ENCODE measurements around the gene RETREG3. TPM values are rescaled to one million over a fixed set of nuclear protein-coding genes. Genes with fewer than 3 reads are reported as not detected.
A peak's percentile ranks its signal among the peaks of the same experiment; 100 is the strongest.
"Not testable (repeated sequence)": the region's sequence is repeated elsewhere in the genome, so short reads cannot be mapped to it uniquely, and the experiment has no call there.

RETREG3 gene
- total and polyA plus RNA-seq, 2 donors, result 21.2 to 49.9 TPM

- not testable (repeated sequence) for H3K27ac ChIP-seq (ENCODE audit: low read depth); H3K36me3 ChIP-seq (ENCODE audit: insufficient read depth); H3K4me1 ChIP-seq (ENCODE audit: insufficient read depth); H3K4me3 ChIP-seq (ENCODE audit: low read depth, low read length); DNase-seq (ENCODE audit: extremely low spot score)
- WGBS, result 86% methylated on average over 9 of the region's 9 CpGs
Measured at GRCh38 chr17:42545755-42546505, 63.2 kb downstream of the RETREG3 start.

DNA sequence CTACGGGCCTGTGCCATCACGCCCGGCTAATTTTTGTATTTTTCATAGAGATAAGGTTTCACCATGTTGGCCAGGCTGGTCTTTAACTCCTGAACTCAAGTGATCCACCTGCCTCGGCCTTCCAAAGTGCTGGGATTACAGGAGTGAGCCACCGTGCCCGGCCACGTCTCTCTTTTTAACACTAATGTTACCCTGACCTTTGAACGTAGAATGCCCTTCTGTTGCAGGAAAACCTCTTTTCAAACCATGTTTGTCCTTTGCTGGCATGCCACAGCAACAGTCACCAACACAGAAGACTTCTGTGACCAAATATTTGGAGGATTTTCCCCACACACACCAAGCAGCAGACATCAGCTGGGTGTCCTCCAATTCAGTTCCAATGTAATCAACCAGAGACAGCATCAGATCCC, 64.3 kb downstream of the RETREG3 start:
- WGBS, result 76% methylated on average over 8 of the region's 8 CpGs
- H3K27ac ChIP-seq (ENCODE audit: low read depth), result no peak overlapping the region
- no peaks in the 10 kb centered on the region for H3K4me1 ChIP-seq (ENCODE audit: insufficient read depth)
- no peak overlapping the region for H3K4me3 ChIP-seq (ENCODE audit: low read depth, low read length)
- no peak for DNase-seq (ENCODE audit: extremely low spot score)
- peaks cover 4% of the 10 kb centered on the region for H3K36me3 ChIP-seq (ENCODE audit: insufficient read depth)

DNA sequence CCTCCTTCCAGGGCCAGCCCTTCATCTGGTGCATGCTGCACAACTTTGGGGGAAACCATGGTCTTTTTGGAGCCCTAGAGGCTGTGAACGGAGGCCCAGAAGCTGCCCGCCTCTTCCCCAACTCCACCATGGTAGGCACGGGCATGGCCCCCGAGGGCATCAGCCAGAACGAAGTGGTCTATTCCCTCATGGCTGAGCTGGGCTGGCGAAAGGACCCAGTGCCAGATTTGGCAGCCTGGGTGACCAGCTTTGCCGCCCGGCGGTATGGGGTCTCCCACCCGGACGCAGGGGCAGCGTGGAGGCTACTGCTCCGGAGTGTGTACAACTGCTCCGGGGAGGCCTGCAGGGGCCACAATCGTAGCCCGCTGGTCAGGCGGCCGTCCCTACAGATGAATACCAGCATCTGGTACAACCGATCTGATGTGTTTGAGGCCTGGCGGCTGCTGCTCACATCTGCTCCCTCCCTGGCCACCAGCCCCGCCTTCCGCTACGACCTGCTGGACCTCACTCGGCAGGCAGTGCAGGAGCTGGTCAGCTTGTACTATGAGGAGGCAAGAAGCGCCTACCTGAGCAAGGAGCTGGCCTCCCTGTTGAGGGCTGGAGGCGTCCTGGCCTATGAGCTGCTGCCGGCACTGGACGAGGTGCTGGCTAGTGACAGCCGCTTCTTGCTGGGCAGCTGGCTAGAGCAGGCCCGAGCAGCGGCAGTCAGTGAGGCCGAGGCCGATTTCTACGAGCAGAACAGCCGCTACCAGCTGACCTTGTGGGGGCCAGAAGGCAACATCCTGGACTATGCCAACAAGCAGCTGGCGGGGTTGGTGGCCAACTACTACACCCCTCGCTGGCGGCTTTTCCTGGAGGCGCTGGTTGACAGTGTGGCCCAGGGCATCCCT, 65.7 kb downstream of the RETREG3 start:
- Histone ChIP-seq H3K36me3 (ENCODE audit: insufficient read depth) (peaks cover 4% of the 10 kb centered on the region), H3K27ac (ENCODE audit: low read depth) (no peak overlapping the region), H3K4me3 (ENCODE audit: low read depth, low read length) (no peak overlapping the region), H3K4me1 (ENCODE audit: insufficient read depth) (no peaks in the 10 kb centered on the region)
- no peak for DNase-seq (ENCODE audit: extremely low spot score)
- 90% methylated on average over 39 of the region's 39 CpGs for WGBS

- Histone ChIP-seq H3K4me3 (ENCODE audit: low read depth, low read length) (no peak overlapping the region), H3K36me3 (ENCODE audit: insufficient read depth) (peaks cover 4% of the 10 kb centered on the region), H3K27ac (ENCODE audit: low read depth) (no peak overlapping the region), H3K4me1 (ENCODE audit: insufficient read depth) (no peaks in the 10 kb centered on the region)
- 80% methylated on average over 17 of the region's 17 CpGs for WGBS
- DNase-seq (ENCODE audit: extremely low spot score), result no peak
Measured at GRCh38 chr17:42541041-42541833, 67.9 kb downstream of the RETREG3 start.

GRCh38 chr17:42540558-42540957, 68.6 kb downstream of the RETREG3 start:
- H3K27ac ChIP-seq (ENCODE audit: low read depth); H3K36me3 ChIP-seq (ENCODE audit: insufficient read depth); H3K4me3 ChIP-seq (ENCODE audit: low read depth, low read length); DNase-seq (ENCODE audit: extremely low spot score); H3K4me1 ChIP-seq (ENCODE audit: insufficient read depth): not testable (repeated sequence)
- 91% methylated on average over 4 of the region's 4 CpGs for WGBS

DNA sequence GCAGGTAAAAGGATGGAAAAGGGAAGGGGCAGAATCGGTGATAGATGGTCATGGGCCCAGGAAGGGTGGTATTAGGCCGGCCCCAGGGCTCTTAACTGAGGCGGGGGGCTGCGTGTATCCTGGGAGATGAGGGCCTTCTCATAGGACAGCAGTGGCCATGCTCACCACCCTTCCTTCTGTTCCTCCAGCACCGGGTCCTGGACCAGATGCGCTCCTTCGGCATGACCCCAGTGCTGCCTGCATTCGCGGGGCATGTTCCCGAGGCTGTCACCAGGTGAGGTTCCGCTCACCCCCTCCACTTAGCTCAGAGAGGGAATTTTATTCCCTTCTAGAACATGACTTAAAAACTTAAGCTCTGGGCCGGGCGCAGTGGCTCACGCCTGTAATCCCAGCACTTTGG, 70.7 kb downstream of the RETREG3 start:
- Histone ChIP-seq H3K27ac (ENCODE audit: low read depth) (no peak overlapping the region), H3K36me3 (ENCODE audit: insufficient read depth) (peaks cover 4% of the 10 kb centered on the region), H3K4me1 (ENCODE audit: insufficient read depth) (no peaks in the 10 kb centered on the region), H3K4me3 (ENCODE audit: low read depth, low read length) (no peak overlapping the region)
- 94% methylated on average over 14 of the region's 14 CpGs for WGBS
- DNase-seq (ENCODE audit: extremely low spot score), result no peak

GRCh38 chr17:42537826-42538451, 71.2 kb downstream of the RETREG3 start:
- no peaks in the 10 kb centered on the region for H3K4me1 ChIP-seq (ENCODE audit: insufficient read depth)
- no peaks in the 10 kb centered on the region for H3K36me3 ChIP-seq (ENCODE audit: insufficient read depth)
- H3K4me3 ChIP-seq (ENCODE audit: low read depth, low read length), result no peak overlapping the region
- no peak for DNase-seq (ENCODE audit: extremely low spot score)
- 96% methylated on average over 5 of the region's 5 CpGs for WGBS
- H3K27ac ChIP-seq (ENCODE audit: low read depth), result no peak overlapping the region

- Histone ChIP-seq H3K36me3 (ENCODE audit: insufficient read depth) (no peaks in the 10 kb centered on the region), H3K4me3 (ENCODE audit: low read depth, low read length) (peak overlapping the region; percentile 87), H3K4me1 (ENCODE audit: insufficient read depth) (no peaks in the 10 kb centered on the region), H3K27ac (ENCODE audit: low read depth) (no peak overlapping the region)
- WGBS, result 87% methylated on average over 31 of the region's 31 CpGs
- DNase-seq (ENCODE audit: extremely low spot score), result no peak
Measured at GRCh38 chr17:42537156-42537805, 71.9 kb downstream of the RETREG3 start.

DNA sequence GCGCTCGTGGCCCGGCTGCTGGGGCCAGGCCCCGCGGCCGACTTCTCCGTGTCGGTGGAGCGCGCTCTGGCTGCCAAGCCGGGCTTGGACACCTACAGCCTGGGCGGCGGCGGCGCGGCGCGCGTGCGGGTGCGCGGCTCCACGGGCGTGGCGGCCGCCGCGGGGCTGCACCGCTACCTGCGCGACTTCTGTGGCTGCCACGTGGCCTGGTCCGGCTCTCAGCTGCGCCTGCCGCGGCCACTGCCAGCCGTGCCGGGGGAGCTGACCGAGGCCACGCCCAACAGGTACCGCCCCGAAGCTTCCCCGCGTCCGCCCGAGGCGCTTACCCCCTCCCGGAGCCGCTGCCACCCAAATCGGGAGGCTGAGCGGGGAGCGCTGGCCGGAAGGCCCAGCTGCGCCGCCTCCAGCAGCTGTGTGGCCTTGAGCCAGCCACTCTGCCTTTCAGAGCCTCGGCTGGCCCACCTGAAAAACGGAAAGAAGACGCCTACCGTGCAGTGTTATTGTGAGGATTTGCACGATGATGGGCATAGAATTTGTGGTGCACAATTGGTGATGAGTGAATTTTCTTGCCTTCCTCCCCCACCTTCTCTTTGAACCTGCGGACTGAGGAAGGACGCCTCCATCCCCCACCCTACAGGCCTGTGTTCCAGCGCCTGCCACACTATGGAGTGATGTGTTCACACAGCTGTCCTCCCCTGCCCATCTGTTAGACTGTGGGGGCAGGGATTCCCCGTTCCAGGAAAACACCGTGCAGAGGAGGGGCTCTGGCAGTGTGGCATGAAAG, 72.6 kb downstream of the RETREG3 start:
- Histone ChIP-seq H3K4me3 (ENCODE audit: low read depth, low read length) (peak overlapping the region; percentile 87), H3K36me3 (ENCODE audit: insufficient read depth) (no peaks in the 10 kb centered on the region), H3K4me1 (ENCODE audit: insufficient read depth) (no peaks in the 10 kb centered on the region), H3K27ac (ENCODE audit: low read depth) (peak overlapping the region; percentile 82)
- no peak for DNase-seq (ENCODE audit: extremely low spot score)
- WGBS, result under 1% methylated on average over 65 of the region's 65 CpGs

DNA sequence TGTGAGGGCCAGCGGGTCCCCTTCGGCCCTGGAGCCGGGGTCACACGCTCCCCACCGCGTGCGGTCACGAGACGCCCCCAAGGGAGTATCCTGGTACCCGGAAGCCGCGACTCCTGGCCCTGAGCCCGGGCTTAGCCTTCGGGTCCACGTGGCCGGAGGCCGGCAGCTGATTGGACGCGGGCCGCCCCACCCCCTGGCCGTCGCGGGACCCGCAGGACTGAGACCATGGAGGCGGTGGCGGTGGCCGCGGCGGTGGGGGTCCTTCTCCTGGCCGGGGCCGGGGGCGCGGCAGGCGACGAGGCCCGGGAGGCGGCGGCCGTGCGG, 73.2 kb downstream of the RETREG3 start, which contains the start of gene NAGLU:
Gene NAGLU, plus strand, starts transcription at position 194 of the 324 bp plus-strand sequence. Its CDS starts 32 bp downstream, at position 226.
- Histone ChIP-seq H3K4me3 (ENCODE audit: low read depth, low read length) (peak within 1 kb of the TSS; percentile 87), H3K36me3 (ENCODE audit: insufficient read depth) (no peaks in the 10 kb centered on the region), H3K4me1 (ENCODE audit: insufficient read depth) (no peaks in the 10 kb centered on the region), H3K27ac (ENCODE audit: low read depth) (peak within 1 kb of the TSS; percentile 82)
- under 1% methylated on average over 40 of the region's 40 CpGs for WGBS
- no peak for DNase-seq (ENCODE audit: extremely low spot score)

DNA sequence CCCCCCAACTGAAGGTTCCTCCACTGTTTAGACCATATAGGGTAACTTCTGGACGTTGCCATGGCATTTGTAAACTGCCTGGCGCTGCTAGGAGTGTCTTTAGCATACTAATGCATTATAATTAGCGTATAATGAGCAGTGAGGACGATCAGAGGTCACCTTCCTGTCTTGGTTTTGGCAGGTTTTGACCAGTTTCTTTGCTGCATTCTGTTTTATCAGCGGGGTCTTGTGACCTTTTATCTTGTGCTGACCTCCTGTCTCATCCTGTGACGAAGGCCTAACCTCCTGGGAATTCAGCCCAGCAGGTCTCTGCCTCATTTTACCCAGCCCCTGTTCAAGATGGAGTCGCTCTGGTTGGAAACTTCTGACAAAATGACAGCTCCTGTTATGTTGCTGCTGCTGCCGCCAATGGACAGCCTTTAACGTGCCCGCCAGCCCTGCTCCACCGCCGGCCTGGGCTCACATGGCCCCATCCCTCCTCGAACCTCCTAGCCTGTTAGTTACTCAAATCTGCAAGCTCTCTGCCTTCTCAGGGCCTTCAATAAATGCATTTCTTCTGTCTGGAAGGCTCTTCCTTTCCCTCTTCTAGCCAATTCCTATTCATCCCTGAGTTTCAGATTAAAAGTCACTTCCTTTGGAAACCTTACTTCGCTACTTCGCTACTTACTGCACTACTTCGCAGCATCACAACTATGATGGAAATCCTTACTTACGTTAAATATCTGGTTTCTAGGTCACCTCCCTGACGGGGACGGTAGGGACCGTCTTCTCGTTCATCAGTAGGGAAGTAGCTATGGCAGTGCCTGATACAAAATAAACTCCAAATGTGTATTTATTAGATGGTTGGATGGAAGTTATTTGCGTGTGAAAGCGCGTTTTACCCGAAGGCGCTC, 73.8 kb downstream of the RETREG3 start:
- no peaks in the 10 kb centered on the region for H3K4me1 ChIP-seq (ENCODE audit: insufficient read depth)
- WGBS, result 42% methylated on average over 26 of the region's 26 CpGs
- DNase-seq (ENCODE audit: extremely low spot score), result no peak

More for the DNA sequence above, 73.8 kb downstream of the RETREG3 start:
- peak overlapping the region; percentile 87 for H3K4me3 ChIP-seq (ENCODE audit: low read depth, low read length)
- no peaks in the 10 kb centered on the region for H3K36me3 ChIP-seq (ENCODE audit: insufficient read depth)
- H3K27ac ChIP-seq (ENCODE audit: low read depth), result peak overlapping the region; percentile 80
